NT2/D1 (cell line): ENCODE results near the gene BMI1.
"Not testable (repeated sequence)": the region's sequence is repeated elsewhere in the genome, so short reads cannot be mapped to it uniquely, and the experiment has no call there.

Source experiments
- DNase-seq: peaks from one replicate; pipeline ENCODE4 v3.0.0-alpha.2; 2011; ENCODE audit warnings: low read depth, low spot score
- H3K27me3 ChIP-seq: 2 replicates; pipeline ENCODE4 v1.6.0; 2011; ENCODE audit warnings: mild to moderate bottlenecking; ENCODE audit not compliant: insufficient read length, insufficient read depth
- H3K36me3 ChIP-seq: 2 replicates; pipeline ENCODE4 v1.6.1; 2011; ENCODE audit warnings: mild to moderate bottlenecking, low read length, mixed read lengths; ENCODE audit not compliant: insufficient read depth, insufficient read length
- H3K4me1 ChIP-seq: 2 replicates; pipeline ENCODE4 v1.5.1; 2011; ENCODE audit not compliant: insufficient read depth, insufficient read length
- H3K4me3 ChIP-seq: 2 replicates; pipeline ENCODE4 v1.5.1; 2011; ENCODE audit warnings: low read depth; ENCODE audit not compliant: insufficient read length
- H3K9ac ChIP-seq: 2 replicates; pipeline ENCODE4 v1.6.0; 2011; ENCODE audit warnings: low read depth; ENCODE audit not compliant: insufficient read length
- H3K9me3 ChIP-seq: 2 replicates; pipeline ENCODE4 v1.5.1; 2011; ENCODE audit warnings: mild to moderate bottlenecking, low read length; ENCODE audit not compliant: insufficient read depth
- SUZ12 ChIP-seq: IDR thresholded peaks from 2 replicates; pipeline ENCODE4 v1.6.1; 2011; ENCODE audit not compliant: insufficient read length, insufficient read depth; ENCODE audit errors: extremely low read depth
- YY1 ChIP-seq: IDR thresholded peaks from 2 replicates; pipeline ENCODE4 v1.6.1; 2011; ENCODE audit not compliant: insufficient read length, insufficient read depth
- ZNF274 ChIP-seq: IDR thresholded peaks from 2 replicates; pipeline ENCODE4 v1.6.1; 2011; ENCODE audit warnings: mild to moderate bottlenecking, low read depth, low read length

Gene BMI1

GRCh38 chr10:22303461-22303860, 17.4 kb upstream of the BMI1 start:
- TF ChIP-seq SUZ12 (no peak), ZNF274 (no peak), YY1 (no peak)
- H3K36me3 ChIP-seq, result no peaks in the 10 kb centered on the region
- no peaks in the 10 kb centered on the region for H3K4me1 ChIP-seq
- DNase-seq, result no peak
- no peaks in the 10 kb centered on the region for H3K9me3 ChIP-seq
- H3K9ac ChIP-seq, result no peak overlapping the region
- no peak overlapping the region for H3K4me3 ChIP-seq
- no peaks in the 10 kb centered on the region for H3K27me3 ChIP-seq

- H3K4me3 ChIP-seq, result no peak overlapping the region
- H3K9me3 ChIP-seq, result no peaks in the 10 kb centered on the region
- no peak overlapping the region for H3K9ac ChIP-seq
- no peak for TF ChIP-seq YY1
- H3K36me3 ChIP-seq, result no peaks in the 10 kb centered on the region
- no peaks in the 10 kb centered on the region for H3K4me1 ChIP-seq
- H3K27me3 ChIP-seq, result no peaks in the 10 kb centered on the region
- no peak for DNase-seq
These were observed 15.2 kb upstream of the BMI1 start for GRCh38 chr10:22305721-22306120.

GRCh38 chr10:22308390-22308789, 12.5 kb upstream of the BMI1 start:
- Histone ChIP-seq H3K27me3 (peaks cover 7% of the 10 kb centered on the region), H3K9ac (no peak overlapping the region), H3K4me1 (no peaks in the 10 kb centered on the region), H3K36me3 (no peaks in the 10 kb centered on the region), H3K4me3 (no peak overlapping the region), H3K9me3 (no peaks in the 10 kb centered on the region)
- TF ChIP-seq YY1, result no peak
- no peak for DNase-seq

GRCh38 chr10:22309180-22310000, 11.5 kb upstream of the BMI1 start:
- H3K9ac ChIP-seq, result no peak overlapping the region
- peaks cover 17% of the 10 kb centered on the region for H3K27me3 ChIP-seq
- H3K9me3 ChIP-seq, result no peaks in the 10 kb centered on the region
- no peaks in the 10 kb centered on the region for H3K36me3 ChIP-seq
- no peak for DNase-seq
- no peak for TF ChIP-seq ZNF274
- no peak for TF ChIP-seq SUZ12
- TF ChIP-seq YY1, result no peak
- H3K4me1 ChIP-seq, result no peaks in the 10 kb centered on the region
- H3K4me3 ChIP-seq, result no peak overlapping the region

- not testable (repeated sequence) for H3K4me1 ChIP-seq, H3K9me3 ChIP-seq, H3K4me3 ChIP-seq, DNase-seq, H3K9ac ChIP-seq, H3K36me3 ChIP-seq
- peaks cover 23% of the 10 kb centered on the region for H3K27me3 ChIP-seq
These were observed 10.9 kb upstream of the BMI1 start for GRCh38 chr10:22310012-22310411.

- H3K4me1 ChIP-seq, result no peaks in the 10 kb centered on the region
These were observed 10.0 kb upstream of the BMI1 start for GRCh38 chr10:22310928-22311327.

GRCh38 chr10:22314852-22315251, 6.0 kb upstream of the BMI1 start:
- H3K4me3 ChIP-seq, result no peak overlapping the region
- H3K36me3 ChIP-seq, result no peaks in the 10 kb centered on the region
- no peak for DNase-seq
- no peaks in the 10 kb centered on the region for H3K4me1 ChIP-seq
- TF ChIP-seq SUZ12 (no peak), ZNF274 (no peak), YY1 (no peak)
- H3K9me3 ChIP-seq, result no peaks in the 10 kb centered on the region
- H3K9ac ChIP-seq, result no peak overlapping the region
- H3K27me3 ChIP-seq, result peaks cover 63% of the 10 kb centered on the region

More at GRCh38 chr10:22310928-22311327, 10.0 kb upstream of the BMI1 start:
- no peak for TF ChIP-seq SUZ12
- no peaks in the 10 kb centered on the region for H3K36me3 ChIP-seq
- no peak for DNase-seq
- H3K9ac ChIP-seq, result no peak overlapping the region
- no peak overlapping the region for H3K4me3 ChIP-seq
- H3K27me3 ChIP-seq, result peaks cover 31% of the 10 kb centered on the region
- no peaks in the 10 kb centered on the region for H3K9me3 ChIP-seq
